Kidney (tissue), 14 donors: Measurements from ENCODE around the gene DNAH5. TPM values are rescaled to one million over a fixed set of nuclear protein-coding genes. Genes with fewer than 3 reads are reported as not detected.

Experiments
- DNase-seq, 5 donors: peaks; one replicate each; pipeline ENCODE4 v3.0.0-alpha.2; 2013 to 2020
- FAIRE-seq: peaks from 2 replicates; lab custom pipeline; 2012; peaks lifted over from hg19 to GRCh38; lab: Jason Lieb, UNC
- H3K27ac ChIP-seq, 2 donors: one replicate each; pipeline ENCODE4 v1.7.0; 2013; ENCODE audit warnings: low read depth in 2 of 2, low read length in 2 of 2, inconsistent platforms in 1 of 2
- H3K27me3 ChIP-seq: one replicate; pipeline ENCODE4 v1.7.1; 2013; ENCODE audit warnings: low read length, inconsistent platforms; ENCODE audit not compliant: control insufficient read depth, insufficient read depth
- H3K36me3 ChIP-seq, 3 donors: one replicate each; pipeline versions ENCODE4 v1.7.0 to v1.7.1; 2013; ENCODE audit warnings: low read length in 3 of 3, control low read depth in 1 of 3, inconsistent platforms in 1 of 3; ENCODE audit not compliant: insufficient read depth in 3 of 3, control insufficient read depth in 2 of 3
- H3K4me1 ChIP-seq, 3 donors: one replicate each; pipeline versions ENCODE4 v1.7.0 to v1.7.1; 2013; ENCODE audit warnings: low read length in 3 of 3, inconsistent platforms in 1 of 3, low read depth in 1 of 3; ENCODE audit not compliant: control insufficient read depth in 2 of 3, insufficient read depth in 2 of 3
- H3K4me3 ChIP-seq, 3 donors: one replicate each; pipeline versions ENCODE4 v1.7.0 to v1.8.1; 2013; ENCODE audit warnings: low read length in 3 of 3, control low read depth in 1 of 3, inconsistent platforms in 1 of 3
- H3K9ac ChIP-seq, 3 donors: one replicate each; pipeline versions ENCODE4 v1.7.0 to v1.7.1; 2013; ENCODE audit warnings: low read length in 3 of 3, control low read depth in 1 of 3, inconsistent platforms in 1 of 3
- H3K9me3 ChIP-seq, 3 donors: one replicate each; pipeline versions ENCODE4 v1.7.0 to v1.7.1; 2013; ENCODE audit warnings: low read length in 3 of 3, control low read depth in 1 of 3, inconsistent platforms in 1 of 3; ENCODE audit not compliant: control insufficient read depth in 2 of 3, insufficient read depth in 1 of 3
- CTCF ChIP-seq: IDR thresholded peaks from 3 replicates; pipeline ENCODE4 v1.5.1; 2012; ENCODE audit warnings: mild to moderate bottlenecking, moderate library complexity, borderline replicate concordance; ENCODE audit not compliant: insufficient read depth; ENCODE audit errors: extremely low read depth
- intact Hi-C: fragments of 100-400 bp; cut with DNase I; formaldehyde crosslinking; loops from one replicate; pipeline ENCODE4 v1.11.1; 2022
- polyA plus RNA-seq: library from polyadenylated mRNA; stranded (reverse); fragments of 350-450 nt; fragmentation: Illumina TruSeq; extraction: RNeasy Lipid Tissue Mini Kit (QIAGEN cat#74804); gene quantifications from one replicate; pipeline ENCODE4 v1.2.3, GENCODE V29; 2014; ENCODE audit warnings: low read depth, low replicate concordance; ENCODE audit not compliant: insufficient read depth
- total RNA-seq: library from RNA; stranded (reverse); fragmentation: NEBNext Ultra II Directional; extraction: Animal tissue kit (Norgen Biotek cat#: 25700); gene quantifications from one replicate; pipeline ENCODE4 v1.2.1, GENCODE V29; 2021
- donor health status: control.
- donor health status: control.
- donor health status: control.
- donor health status: control.
- donor health status: control.
- donor health status: DM: yes; HTN: yes; CAD: no.
- donor health status: Normal renal cell carcinoma (clear cell type).

Gene DNAH5
- total and polyA plus RNA-seq, 2 donors from 2014 or later: 0.49 to 16.4 TPM

GRCh38 chr5:13692172-13692571 lies 252.3 kb downstream of the DNAH5 start:
- H3K9ac ChIP-seq: no peak overlapping the region
- no peak for FAIRE-seq

DNA sequence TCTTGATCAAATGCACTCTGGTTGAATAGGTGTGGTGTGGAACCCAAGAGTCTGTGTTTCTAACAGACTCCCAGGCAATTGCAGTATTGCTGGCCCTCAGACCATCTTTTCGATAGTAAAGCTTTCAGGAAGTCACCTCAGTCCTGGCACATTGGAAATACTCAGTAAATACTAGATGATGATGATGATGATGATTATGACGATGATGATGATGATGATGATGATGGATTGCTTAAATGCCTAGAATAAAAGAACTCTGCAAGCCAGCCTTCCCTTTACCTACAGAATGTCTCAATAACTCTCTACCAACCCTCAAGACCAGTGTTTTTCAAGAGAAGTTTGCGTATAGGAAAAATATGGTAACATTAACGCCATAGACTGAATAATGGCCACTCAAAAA lies 268.0 kb downstream of the DNAH5 start:
- Histone ChIP-seq H3K9me3 (no peaks in the 10 kb centered on the region), H3K4me1 (no peaks in the 10 kb centered on the region), H3K27me3 (no peaks in the 10 kb centered on the region), H3K36me3 (no peaks in the 10 kb centered on the region), H3K27ac (no peak overlapping the region), H3K9ac (no peak overlapping the region), H3K4me3 (no peak overlapping the region)
- TF ChIP-seq CTCF: no peak
- FAIRE-seq: no peak
- no peak for DNase-seq
- intact Hi-C loops: no loop called here

More at GRCh38 chr5:13692172-13692571, 252.3 kb downstream of the DNAH5 start:
- Histone ChIP-seq H3K27ac (no peak overlapping the region), H3K4me1 (no peaks in the 10 kb centered on the region), H3K27me3 (no peaks in the 10 kb centered on the region), H3K4me3 (no peak overlapping the region), H3K9me3 (peaks cover 0 to 4% (median 0%) of the 10 kb centered on the region in 3 donors), H3K36me3 (no peaks in the 10 kb centered on the region)
- no peak for DNase-seq
- no peak for TF ChIP-seq CTCF
- intact Hi-C loops: no loop called here

DNA sequence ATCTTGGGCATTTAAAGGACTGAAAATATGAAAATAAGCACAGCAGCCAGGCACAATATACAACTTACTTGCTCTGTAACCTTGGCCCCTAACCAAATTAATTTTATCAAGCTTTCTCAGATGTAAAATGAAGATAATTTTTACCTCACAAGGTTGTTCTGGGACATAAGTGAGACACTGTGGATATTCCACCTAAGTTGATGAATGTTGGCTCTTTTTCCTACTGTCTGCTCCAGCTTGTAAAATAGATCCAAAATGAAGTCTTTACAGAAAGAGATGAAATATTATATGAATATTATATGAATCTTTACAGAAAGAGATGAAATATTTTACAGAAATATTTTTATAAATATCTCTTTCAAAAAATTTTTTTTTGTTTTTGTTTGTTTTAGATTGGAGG lies 270.1 kb downstream of the DNAH5 start:
- H3K27me3 ChIP-seq: no peaks in the 10 kb centered on the region
- no peaks in the 10 kb centered on the region for H3K4me1 ChIP-seq
- no peak for TF ChIP-seq CTCF
- no peak for DNase-seq
- H3K4me3 ChIP-seq: no peak overlapping the region
- intact Hi-C loops: no loop called here
- no peak overlapping the region for H3K27ac ChIP-seq
- no peak for FAIRE-seq
- H3K9ac ChIP-seq: no peak overlapping the region
- no peaks in the 10 kb centered on the region for H3K9me3 ChIP-seq
- H3K36me3 ChIP-seq: no peaks in the 10 kb centered on the region

DNA sequence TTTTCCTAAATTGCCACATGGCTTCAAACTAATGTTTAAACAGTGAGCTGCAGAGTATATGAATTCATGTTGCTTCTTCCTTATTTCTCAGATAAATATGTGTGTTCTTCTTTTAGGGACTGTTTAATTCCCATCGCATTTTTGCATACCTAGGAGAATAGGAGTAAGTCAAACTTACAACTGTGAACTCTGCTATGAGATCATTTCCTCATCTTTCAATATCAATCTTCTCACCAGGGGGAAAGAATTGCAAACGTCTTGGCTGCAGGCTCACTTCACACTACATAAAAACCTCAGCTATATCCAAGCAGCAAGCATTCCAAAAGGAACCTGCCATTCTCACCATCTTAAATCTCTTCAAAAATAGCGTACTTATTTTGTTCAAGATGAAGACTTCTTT lies 271.0 kb downstream of the DNAH5 start:
- intact Hi-C loops: no loop called here
- TF ChIP-seq CTCF: no peak
- Histone ChIP-seq H3K9me3 (no peaks in the 10 kb centered on the region), H3K27me3 (no peaks in the 10 kb centered on the region), H3K27ac (no peak overlapping the region), H3K36me3 (no peaks in the 10 kb centered on the region), H3K9ac (no peak overlapping the region), H3K4me1 (no peaks in the 10 kb centered on the region), H3K4me3 (no peak overlapping the region)
- FAIRE-seq (no peak), DNase-seq (no peak)
